ENCODE data around the gene CKS1B. TPM values are rescaled to one million over a fixed set of nuclear protein-coding genes. Genes with fewer than 3 reads are reported as not detected.

Gene CKS1B
- total RNA-seq, 1 donor from 2014 or later = 28.5 TPM

GRCh38 chr1:155009742-155010141, 35.3 kb downstream of the CKS1B start:
- TF ChIP-seq, protein P1, sequence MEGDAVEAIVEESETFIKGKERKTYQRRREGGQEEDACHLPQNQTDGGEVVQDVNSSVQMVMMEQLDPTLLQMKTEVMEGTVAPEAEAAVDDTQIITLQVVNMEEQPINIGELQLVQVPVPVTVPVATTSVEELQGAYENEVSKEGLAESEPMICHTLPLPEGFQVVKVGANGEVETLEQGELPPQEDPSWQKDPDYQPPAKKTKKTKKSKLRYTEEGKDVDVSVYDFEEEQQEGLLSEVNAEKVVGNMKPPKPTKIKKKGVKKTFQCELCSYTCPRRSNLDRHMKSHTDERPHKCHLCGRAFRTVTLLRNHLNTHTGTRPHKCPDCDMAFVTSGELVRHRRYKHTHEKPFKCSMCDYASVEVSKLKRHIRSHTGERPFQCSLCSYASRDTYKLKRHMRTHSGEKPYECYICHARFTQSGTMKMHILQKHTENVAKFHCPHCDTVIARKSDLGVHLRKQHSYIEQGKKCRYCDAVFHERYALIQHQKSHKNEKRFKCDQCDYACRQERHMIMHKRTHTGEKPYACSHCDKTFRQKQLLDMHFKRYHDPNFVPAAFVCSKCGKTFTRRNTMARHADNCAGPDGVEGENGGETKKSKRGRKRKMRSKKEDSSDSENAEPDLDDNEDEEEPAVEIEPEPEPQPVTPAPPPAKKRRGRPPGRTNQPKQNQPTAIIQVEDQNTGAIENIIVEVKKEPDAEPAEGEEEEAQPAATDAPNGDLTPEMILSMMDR (IDR thresholded peaks at IDR 0.05) = no peak
- intact Hi-C loops (cut with DNase I) = no loop called here
- Histone ChIP-seq H3K4me1 (peaks cover 93% of the 10 kb centered on the region), H3K9me3 (no peaks in the 10 kb centered on the region), H3K27ac (peak overlapping the region; percentile 76), H3K4me3 (peak overlapping the region; percentile 49), H3K36me3 (peaks cover 13% of the 10 kb centered on the region), H3K27me3 (ENCODE audit: low read depth) (no peaks in the 10 kb centered on the region)
- DNase-seq (no peak), ATAC-seq (no peak)

GRCh38 chr1:155010211-155010918, 35.9 kb downstream of the CKS1B start:
- TF ChIP-seq, protein P1 (IDR thresholded peaks at IDR 0.05) = no peak

GRCh38 chr1:155011004-155011416, 36.5 kb downstream of the CKS1B start:
- ATAC-seq (no peak), DNase-seq (no peak)
- Histone ChIP-seq H3K4me1 (peaks cover 89% of the 10 kb centered on the region), H3K36me3 (peaks cover 26% of the 10 kb centered on the region), H3K27me3 (ENCODE audit: low read depth) (no peaks in the 10 kb centered on the region), H3K27ac (peak overlapping the region; percentile 76), H3K4me3 (peak overlapping the region; percentile 49), H3K9me3 (no peaks in the 10 kb centered on the region)
- TF ChIP-seq, protein P1 (IDR thresholded peaks at IDR 0.05) = no peak
- intact Hi-C loops (cut with DNase I) = no loop called here

More at GRCh38 chr1:155010211-155010918, 35.9 kb downstream of the CKS1B start:
- Histone ChIP-seq H3K36me3 (peaks cover 20% of the 10 kb centered on the region), H3K4me1 (peaks cover 89% of the 10 kb centered on the region), H3K4me3 (peak overlapping the region; percentile 49), H3K9me3 (no peaks in the 10 kb centered on the region), H3K27ac (peak overlapping the region; percentile 76), H3K27me3 (ENCODE audit: low read depth) (no peaks in the 10 kb centered on the region)
- intact Hi-C loops (cut with DNase I) = no loop called here
- ATAC-seq (no peak), DNase-seq (no peak)

GRCh38 chr1:155011437-155012025, 37.0 kb downstream of the CKS1B start:
- no peaks in the 10 kb centered on the region for H3K27me3 ChIP-seq (ENCODE audit: low read depth)
- H3K4me1 ChIP-seq = peaks cover 89% of the 10 kb centered on the region
- peak overlapping the region; percentile 76 for H3K27ac ChIP-seq
- intact Hi-C loops (cut with DNase I) = no loop called here
- no peaks in the 10 kb centered on the region for H3K9me3 ChIP-seq
- ATAC-seq (no peak), DNase-seq (no peak)
- TF ChIP-seq, protein P1 (IDR thresholded peaks at IDR 0.05) = no peak
- H3K36me3 ChIP-seq = peaks cover 31% of the 10 kb centered on the region
- no peak overlapping the region for H3K4me3 ChIP-seq

- Histone ChIP-seq H3K4me1 (peaks cover 89% of the 10 kb centered on the region), H3K4me3 (no peak overlapping the region), H3K27me3 (ENCODE audit: low read depth) (no peaks in the 10 kb centered on the region), H3K36me3 (peaks cover 34% of the 10 kb centered on the region), H3K9me3 (no peaks in the 10 kb centered on the region), H3K27ac (peak overlapping the region; percentile 76)
- intact Hi-C loops (cut with DNase I) = no loop called here
- ATAC-seq (peak; percentile 66 to 68), DNase-seq (peak; percentile 85)
- TF ChIP-seq, protein P1 (IDR thresholded peaks at IDR 0.05) = no peak
Observed at GRCh38 chr1:155012026-155012546, 37.6 kb downstream of the CKS1B start.
